ENCODE data around the gene NDOR1.

The NDOR1 gene

DNA sequence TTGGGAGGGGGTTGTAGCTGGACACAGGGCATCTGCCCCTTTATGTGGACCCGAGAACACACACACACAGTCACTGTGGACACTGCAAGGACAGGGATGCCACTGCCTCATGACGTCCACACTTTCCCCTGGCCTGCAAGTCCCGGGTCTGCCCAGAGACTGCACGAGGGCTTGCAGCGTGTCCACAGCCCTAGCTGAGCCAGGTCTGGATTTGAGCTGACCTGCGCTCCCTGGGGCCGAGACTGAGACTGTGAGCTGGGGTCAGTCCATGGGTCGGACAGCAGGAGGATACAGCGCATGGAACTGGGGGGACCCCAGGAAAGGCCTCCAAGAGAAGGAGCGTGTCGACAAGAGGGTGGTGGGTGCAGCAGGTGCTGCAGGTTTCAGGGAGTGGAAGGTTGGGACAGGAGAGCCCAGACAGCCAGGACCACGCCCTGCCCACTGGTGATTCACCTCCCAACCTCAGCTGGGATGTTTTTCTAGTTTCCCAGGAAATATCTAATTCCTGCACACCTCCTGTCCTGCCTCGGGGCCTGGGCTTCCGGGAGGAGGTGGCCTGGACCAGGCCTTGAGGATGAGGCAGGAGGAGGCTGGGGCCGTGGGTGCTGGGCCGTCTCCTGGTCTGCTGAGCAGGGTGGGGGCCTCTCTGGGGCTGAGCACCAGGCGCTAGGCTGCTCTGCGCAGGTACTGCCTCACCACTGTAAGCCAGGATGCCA is 21.0 kb downstream of the NDOR1 start:
- no peaks in the 10 kb centered on the region for H3K36me3 ChIP-seq (replicated peaks in 1 of 2; ENCODE audit: control insufficient read depth in 2 of 2, insufficient read depth in 2 of 2, low read length in 2 of 2)
- H3K4me1 ChIP-seq (ENCODE audit: control insufficient read depth in 2 of 2, insufficient read depth in 1 of 2, low read depth in 1 of 2, low read length in 2 of 2): peaks cover 9 to 15% of the 10 kb centered on the region in 2 donors
- H3K4me3 ChIP-seq (ENCODE audit: low read length in 2 of 2): peak overlapping the region in 1 of 2 donors; percentile 41
- no peak overlapping the region for H3K4me2 ChIP-seq (ENCODE audit: insufficient read depth, low read length, poor library complexity, severe bottlenecking)
- peak overlapping the region; percentile 60 for H2AK5ac ChIP-seq (ENCODE audit: low read depth, low read length)
- no peaks in the 10 kb centered on the region for H3K79me1 ChIP-seq (ENCODE audit: low read depth, low read length)
- no CpG with 5 or more reads among the region's 18 CpGs for WGBS, 2 donors (ENCODE audit: extremely low coverage in 2 of 2, insufficient read length in 2 of 2, insufficient replicate concordance in 1 of 2)
- no peak overlapping the region for H4K8ac ChIP-seq (ENCODE audit: low read depth, low read length)
- no peak overlapping the region for H2BK12ac ChIP-seq (ENCODE audit: low read length)
- H3K9ac ChIP-seq (ENCODE audit: low read depth, low read length, poor library complexity): no peak overlapping the region
- no peaks in the 10 kb centered on the region for H3K9me3 ChIP-seq (replicated peaks in 1 of 2; ENCODE audit: control insufficient read depth in 2 of 2, insufficient read depth in 1 of 2, low read depth in 1 of 2, low read length in 2 of 2)
- no peak overlapping the region for H3K18ac ChIP-seq (ENCODE audit: low read length)
- no peak overlapping the region for H2AFZ ChIP-seq (ENCODE audit: low read length)
- H2BK5ac ChIP-seq (ENCODE audit: low read length): no peak overlapping the region
- DNase-seq (ENCODE audit: low spot score): no peak
- peak overlapping the region; percentile 76 for H3K4ac ChIP-seq (ENCODE audit: low read length)
- H3K14ac ChIP-seq (ENCODE audit: low read length): no peak overlapping the region
- H2BK15ac ChIP-seq (ENCODE audit: low read length): peak overlapping the region; percentile 95
- H3K23ac ChIP-seq (ENCODE audit: low read depth, low read length, poor library complexity): peak overlapping the region; percentile 70
- peak overlapping the region; percentile 64 for H4K91ac ChIP-seq (ENCODE audit: low read depth, low read length, poor library complexity)
- no peak overlapping the region for H3K27ac ChIP-seq (replicated peaks; ENCODE audit: low read length)
- H2BK120ac ChIP-seq (ENCODE audit: low read depth, low read length): no peak overlapping the region
- peaks cover 3 to 10% (median 4%) of the 10 kb centered on the region in 3 experiments for H3K27me3 ChIP-seq (ENCODE audit: control insufficient read depth in 3 of 3, insufficient read depth in 3 of 3, low read depth in 1 of 3, low read length in 3 of 3)

DNA sequence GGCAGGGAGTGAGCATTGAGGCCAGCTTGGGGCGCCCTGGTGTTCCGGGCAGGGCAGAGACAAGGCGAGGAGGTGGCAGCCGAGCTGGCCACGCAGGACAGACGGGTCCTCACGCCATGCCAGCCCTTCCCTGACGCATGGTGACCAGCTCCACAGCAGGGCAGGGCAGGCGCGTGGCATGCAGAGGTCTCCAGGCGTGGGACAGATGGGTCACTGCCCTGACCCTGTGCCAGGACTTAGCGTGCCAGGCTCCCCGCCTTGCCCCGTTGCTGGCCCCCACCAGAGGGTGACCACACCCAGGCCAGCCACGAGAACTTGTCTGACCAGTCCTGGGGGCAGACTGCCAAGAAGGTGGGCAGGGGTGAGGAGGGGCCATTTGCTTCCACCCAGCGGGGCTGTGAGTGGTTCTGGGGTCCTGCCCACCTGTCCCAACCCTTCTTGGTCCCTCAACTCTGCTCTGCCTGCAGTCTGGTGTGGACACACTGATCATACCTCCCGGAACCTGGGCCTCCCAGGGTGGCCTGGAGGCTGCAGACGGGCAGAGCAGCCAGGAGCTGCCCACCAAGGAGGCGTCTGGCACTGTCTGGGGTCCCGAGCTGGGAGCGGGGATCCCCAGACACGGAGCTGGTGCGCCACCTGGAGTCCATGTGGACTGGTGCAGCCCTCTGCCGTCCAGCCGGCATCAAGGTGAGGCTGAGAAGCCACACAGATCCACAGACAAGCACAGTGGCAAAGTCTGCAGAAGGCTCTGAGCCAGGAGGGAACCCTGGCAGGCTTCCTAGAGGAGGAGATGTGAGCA is 21.8 kb downstream of the NDOR1 start, which contains the start of gene RNF224:
TSS of gene RNF224 (plus strand) at position 449 of the 799 bp plus-strand sequence. CDS start 834 bp downstream, outside the sequence.
- H3K9ac ChIP-seq (ENCODE audit: low read depth, low read length, poor library complexity): no peak within 1 kb of the TSS
- DNase-seq (ENCODE audit: low spot score): peak; percentile 74
- H2AFZ ChIP-seq (ENCODE audit: low read length): peak within 1 kb of the TSS; percentile 68
- H4K8ac ChIP-seq (ENCODE audit: low read depth, low read length): peak within 1 kb of the TSS; percentile 50
- no peaks in the 10 kb centered on the region for H3K36me3 ChIP-seq (replicated peaks in 1 of 2; ENCODE audit: control insufficient read depth in 2 of 2, insufficient read depth in 2 of 2, low read length in 2 of 2)
- no peak within 1 kb of the TSS for H3K27ac ChIP-seq (replicated peaks; ENCODE audit: low read length)
- peaks cover 9 to 15% of the 10 kb centered on the region in 2 donors for H3K4me1 ChIP-seq (ENCODE audit: control insufficient read depth in 2 of 2, insufficient read depth in 1 of 2, low read depth in 1 of 2, low read length in 2 of 2)
- H2BK5ac ChIP-seq (ENCODE audit: low read length): no peak within 1 kb of the TSS
- peak within 1 kb of the TSS in 1 of 2 donors; percentile 41 for H3K4me3 ChIP-seq (ENCODE audit: low read length in 2 of 2)
- no peak within 1 kb of the TSS for H2BK120ac ChIP-seq (ENCODE audit: low read depth, low read length)
- no CpG with 5 or more reads among the region's 25 CpGs for whole genome bisulfite sequencing, 2 donors (ENCODE audit: extremely low coverage in 2 of 2, insufficient read length in 2 of 2, insufficient replicate concordance in 1 of 2)
- peak within 1 kb of the TSS; percentile 31 for H3K14ac ChIP-seq (ENCODE audit: low read length)
- peak within 1 kb of the TSS; percentile 70 for H3K23ac ChIP-seq (ENCODE audit: low read depth, low read length, poor library complexity)
- no peak within 1 kb of the TSS for H3K4me2 ChIP-seq (ENCODE audit: insufficient read depth, low read length, poor library complexity, severe bottlenecking)
- H4K91ac ChIP-seq (ENCODE audit: low read depth, low read length, poor library complexity): peak within 1 kb of the TSS; percentile 64
- no peaks in the 10 kb centered on the region for H3K9me3 ChIP-seq (replicated peaks in 1 of 2; ENCODE audit: control insufficient read depth in 2 of 2, insufficient read depth in 1 of 2, low read depth in 1 of 2, low read length in 2 of 2)
- H3K27me3 ChIP-seq (ENCODE audit: control insufficient read depth in 3 of 3, insufficient read depth in 3 of 3, low read depth in 1 of 3, low read length in 3 of 3): peaks cover under 1 to 8% (median 7%) of the 10 kb centered on the region in 3 experiments
- no peaks in the 10 kb centered on the region for H3K79me1 ChIP-seq (ENCODE audit: low read depth, low read length)
- H2BK15ac ChIP-seq (ENCODE audit: low read length): peak within 1 kb of the TSS; percentile 95
- H3K4ac ChIP-seq (ENCODE audit: low read length): peak within 1 kb of the TSS; percentile 76
- H2BK12ac ChIP-seq (ENCODE audit: low read length): peak within 1 kb of the TSS; percentile 22
- H3K18ac ChIP-seq (ENCODE audit: low read length): peak within 1 kb of the TSS; percentile 57
- H2AK5ac ChIP-seq (ENCODE audit: low read depth, low read length): peak within 1 kb of the TSS; percentile 75

DNA sequence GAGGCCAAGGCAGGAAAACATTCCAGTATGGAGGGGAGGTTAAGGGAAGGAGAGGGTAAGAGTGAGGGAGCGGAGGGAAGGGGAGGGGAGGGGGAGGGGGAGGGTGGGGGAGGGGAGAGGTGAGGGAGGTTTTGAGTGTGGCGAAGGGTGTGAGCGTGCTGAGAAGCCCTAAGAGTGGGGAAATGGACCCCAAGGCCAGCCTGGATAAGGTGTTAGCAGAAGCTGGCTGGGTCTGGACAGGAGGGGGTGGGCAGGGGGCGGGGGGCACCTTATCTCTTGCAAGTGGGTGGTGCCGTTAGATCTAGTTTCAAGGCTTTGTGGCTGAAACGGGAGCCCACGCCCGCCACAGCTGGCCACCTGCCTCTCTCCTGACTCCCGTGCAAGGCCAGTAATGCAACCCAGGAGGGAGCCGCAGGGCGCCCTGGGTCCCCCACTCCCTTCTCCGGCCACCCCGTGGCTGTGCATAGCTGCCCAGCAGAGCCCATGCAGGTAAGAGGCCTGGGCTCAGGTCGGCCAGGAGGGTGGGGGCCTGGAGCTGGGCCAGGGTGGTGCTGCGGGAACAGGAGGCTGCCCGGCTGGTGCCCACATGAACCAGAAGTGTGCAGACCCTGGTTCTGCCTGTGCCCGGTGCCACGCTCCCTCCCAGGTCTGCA is 22.5 kb downstream of the NDOR1 start:
- Histone ChIP-seq H2AFZ (ENCODE audit: low read length) (no peak overlapping the region), H3K23ac (ENCODE audit: low read depth, low read length, poor library complexity) (no peak overlapping the region), H3K4ac (ENCODE audit: low read length) (no peak overlapping the region), H3K9me3 (replicated peaks in 1 of 2; ENCODE audit: control insufficient read depth in 2 of 2, insufficient read depth in 1 of 2, low read depth in 1 of 2, low read length in 2 of 2) (no peaks in the 10 kb centered on the region), H3K18ac (ENCODE audit: low read length) (no peak overlapping the region), H3K27me3 (ENCODE audit: control insufficient read depth in 3 of 3, insufficient read depth in 3 of 3, low read depth in 1 of 3, low read length in 3 of 3) (peaks cover 0 to 7% (median under 1%) of the 10 kb centered on the region in 3 experiments), H2BK5ac (ENCODE audit: low read length) (no peak overlapping the region), H3K4me3 (ENCODE audit: low read length in 2 of 2) (no peak overlapping the region), H3K27ac (replicated peaks; ENCODE audit: low read length) (no peak overlapping the region), H3K79me1 (ENCODE audit: low read depth, low read length) (no peaks in the 10 kb centered on the region), H2AK5ac (ENCODE audit: low read depth, low read length) (peak overlapping the region; percentile 75), H2BK120ac (ENCODE audit: low read depth, low read length) (no peak overlapping the region), H2BK15ac (ENCODE audit: low read length) (no peak overlapping the region), H3K4me2 (ENCODE audit: insufficient read depth, low read length, poor library complexity, severe bottlenecking) (no peak overlapping the region), H4K91ac (ENCODE audit: low read depth, low read length, poor library complexity) (no peak overlapping the region), H4K8ac (ENCODE audit: low read depth, low read length) (no peak overlapping the region), H3K9ac (ENCODE audit: low read depth, low read length, poor library complexity) (no peak overlapping the region), H2BK12ac (ENCODE audit: low read length) (peak overlapping the region; percentile 10), H3K14ac (ENCODE audit: low read length) (peak overlapping the region; percentile 21), H3K36me3 (replicated peaks in 1 of 2; ENCODE audit: control insufficient read depth in 2 of 2, insufficient read depth in 2 of 2, low read length in 2 of 2) (no peaks in the 10 kb centered on the region), H3K4me1 (ENCODE audit: control insufficient read depth in 2 of 2, insufficient read depth in 1 of 2, low read depth in 1 of 2, low read length in 2 of 2) (peaks cover 4 to 10% of the 10 kb centered on the region in 2 donors)
- WGBS, 2 donors (ENCODE audit: extremely low coverage in 2 of 2, insufficient read length in 2 of 2, insufficient replicate concordance in 1 of 2): no CpG with 5 or more reads among the region's 18 CpGs
- DNase-seq (ENCODE audit: low spot score): no peak

Data from neuronal stem cell (in vitro differentiated cells).